Stomach (tissue), 9 donors: Measurements from ENCODE around the gene CHORDC1. TPM values are rescaled to one million over a fixed set of nuclear protein-coding genes. Genes with fewer than 3 reads are reported as not detected.

Experiments used
- DNase-seq, 2 donors: peaks; one replicate each; pipeline versions ENCODE4 v3.0.0 to v3.0.0-alpha.2; 2013 to 2019
- H3K27ac ChIP-seq, 5 donors: fragments of 200-600 bp in 4 of 5; sonication (generic) in 4 of 5; one replicate each; pipeline ENCODE4 v1.5.1; 2013 to 2019; ENCODE audit warnings: mild to moderate bottlenecking in 1 of 5, moderate library complexity in 1 of 5
- H3K27me3 ChIP-seq, 3 donors: fragments of 200-600 bp; sonication (generic); one replicate each; pipeline ENCODE4 v1.5.1; 2017 to 2019; ENCODE audit warnings: mixed run types in 1 of 3
- H3K36me3 ChIP-seq, 4 donors: fragments of 200-600 bp; sonication (generic); 1 replicate in 3 of 4; 2 replicates in 1 of 4; pipeline ENCODE4 v1.5.1; 2016 to 2019
- H3K4me1 ChIP-seq, 4 donors: fragments of 200-600 bp; sonication (generic); one replicate each; pipeline ENCODE4 v1.5.1; 2016 to 2019
- H3K4me3 ChIP-seq, 4 donors: fragments of 200-600 bp; sonication (generic) in 3 of 4; one replicate each; pipeline ENCODE4 v1.5.1; 2016 to 2019; ENCODE audit warnings: mild to moderate bottlenecking in 1 of 4
- H3K9me3 ChIP-seq, 4 donors: fragments of 200-600 bp; sonication (generic); one replicate each; pipeline ENCODE4 v1.5.1; 2016 to 2019
- EP300 ChIP-seq: sonication (generic); formaldehyde crosslinking; IDR thresholded peaks from one replicate; pipeline ENCODE4 v1.6.1; 2017; ENCODE audit warnings: antibody characterized with exemption
- POLR2A ChIP-seq, 4 donors: fragments of 450-650 bp; IDR thresholded peaks; one replicate each; pipeline ENCODE4 v1.6.1; 2016; ENCODE audit warnings: antibody characterized with exemption in 4 of 4, control low read depth in 2 of 4, mild to moderate bottlenecking in 1 of 4, moderate library complexity in 1 of 4
- POLR2AphosphoS5 ChIP-seq, 3 donors: sonication (generic); formaldehyde crosslinking; IDR thresholded peaks; one replicate each; pipeline ENCODE4 v1.6.1; 2016; ENCODE audit warnings: antibody characterized with exemption in 3 of 3
- WGBS, 5 donors: extraction: QIAGEN DNeasy Blood & Tissue Kit in 3 of 5; methylation state at CpG; one replicate each; pipeline versions ENCODE4 v1.1.5 to v1.1.7; 2013 to 2018; 5-methylcytosine and 5-hydroxymethylcytosine counted together
- intact Hi-C: fragments of 100-400 bp; cut with DNase I; formaldehyde crosslinking; loops from one replicate; pipeline ENCODE4 v1.15.1; 2023; ENCODE audit warnings: low total_unique reads
- polyA plus RNA-seq, 3 donors: library from polyadenylated mRNA; stranded (reverse); fragments of 200-250 nt; gene quantifications; one replicate each; pipeline ENCODE4 v1.2.3, GENCODE V29; 2013
- total RNA-seq, 5 donors: library from RNA; depleted of rRNA; stranded (reverse); fragments of >200 nt; gene quantifications; one replicate each; pipeline versions ENCODE4 v1.1.0 to v1.2.3, GENCODE V29; 2014 to 2016
- TF ChIP-seq, protein P1 (sequence below), 7 experiments: fragments of 450-650 bp in 4 of 7; fragments of 200-600 bp in 3 of 7; sonication (generic) in 3 of 7; IDR thresholded peaks; one replicate each; pipeline ENCODE4 v1.5.1; 2016 to 2019; ENCODE audit warnings: antibody characterized with exemption in 7 of 7, control low read depth in 2 of 7, mild to moderate bottlenecking in 1 of 7
- donor health status: healthy with polysubstance abuse.
- donor health status: Bipolar disorder and iron deficiency.
- donor health status: healthy.

CHORDC1 gene
- total and polyA plus RNA-seq, 8 donors = 14.4 to 102 (median 40.0) TPM

DNA sequence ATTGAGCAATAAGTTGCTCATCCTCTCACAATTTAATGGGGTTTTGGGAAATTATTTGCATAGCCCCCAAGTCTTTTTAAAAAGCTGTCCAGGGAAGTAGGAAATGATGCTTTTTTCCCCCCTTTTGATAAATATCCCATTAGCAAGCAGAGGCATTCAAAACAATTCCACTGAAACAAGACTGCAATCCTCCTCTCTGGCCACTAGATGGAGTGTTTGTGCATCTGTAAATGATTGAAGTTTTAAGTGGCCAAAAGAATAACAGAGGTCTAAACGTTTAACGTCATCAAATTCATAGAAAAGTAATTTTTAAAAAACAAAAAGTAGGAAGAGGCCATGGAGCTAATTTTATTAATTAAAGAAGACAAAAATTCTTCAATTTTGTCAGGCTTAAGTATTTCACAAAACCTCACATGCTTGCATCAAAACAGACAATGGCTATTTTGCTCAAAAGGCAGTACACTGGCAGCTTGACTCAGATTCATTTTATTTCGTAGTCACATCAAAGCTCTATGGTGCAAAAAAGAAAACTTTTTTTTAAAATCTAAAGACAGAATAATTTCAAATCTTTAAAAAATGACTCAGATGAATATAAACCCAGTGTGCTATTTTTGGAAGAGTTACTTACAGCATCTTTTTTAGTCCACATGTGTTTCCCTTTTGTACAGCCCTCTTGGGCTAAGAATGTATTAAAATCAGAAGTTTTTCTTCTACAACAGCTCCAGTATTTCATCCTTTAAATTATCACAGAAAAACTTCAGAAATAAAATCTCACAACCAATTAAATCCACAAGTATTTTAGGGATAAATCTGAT is 17.8 kb downstream of the CHORDC1 start:
- Histone ChIP-seq H3K36me3 (peaks cover 12 to 92% (median 80%) of the 10 kb centered on the region in 4 donors), H3K9me3 (no peaks in the 10 kb centered on the region), H3K4me3 (no peak overlapping the region), H3K4me1 (peaks cover 0 to 9% (median 0%) of the 10 kb centered on the region in 4 donors), H3K27ac (no peak overlapping the region), H3K27me3 (no peaks in the 10 kb centered on the region)
- 15 to 23% (median 23%) methylated on average over 3 of the region's 3 CpGs for WGBS, 5 donors
- TF ChIP-seq POLR2A (IDR thresholded peaks at IDR 0.05) = no peak
- TF ChIP-seq, protein P1, sequence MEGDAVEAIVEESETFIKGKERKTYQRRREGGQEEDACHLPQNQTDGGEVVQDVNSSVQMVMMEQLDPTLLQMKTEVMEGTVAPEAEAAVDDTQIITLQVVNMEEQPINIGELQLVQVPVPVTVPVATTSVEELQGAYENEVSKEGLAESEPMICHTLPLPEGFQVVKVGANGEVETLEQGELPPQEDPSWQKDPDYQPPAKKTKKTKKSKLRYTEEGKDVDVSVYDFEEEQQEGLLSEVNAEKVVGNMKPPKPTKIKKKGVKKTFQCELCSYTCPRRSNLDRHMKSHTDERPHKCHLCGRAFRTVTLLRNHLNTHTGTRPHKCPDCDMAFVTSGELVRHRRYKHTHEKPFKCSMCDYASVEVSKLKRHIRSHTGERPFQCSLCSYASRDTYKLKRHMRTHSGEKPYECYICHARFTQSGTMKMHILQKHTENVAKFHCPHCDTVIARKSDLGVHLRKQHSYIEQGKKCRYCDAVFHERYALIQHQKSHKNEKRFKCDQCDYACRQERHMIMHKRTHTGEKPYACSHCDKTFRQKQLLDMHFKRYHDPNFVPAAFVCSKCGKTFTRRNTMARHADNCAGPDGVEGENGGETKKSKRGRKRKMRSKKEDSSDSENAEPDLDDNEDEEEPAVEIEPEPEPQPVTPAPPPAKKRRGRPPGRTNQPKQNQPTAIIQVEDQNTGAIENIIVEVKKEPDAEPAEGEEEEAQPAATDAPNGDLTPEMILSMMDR (IDR thresholded peaks at IDR 0.05) = peak in 5 of 7 experiments; percentile 67 to 85 (median 82)
- TF ChIP-seq POLR2AphosphoS5 (IDR thresholded peaks at IDR 0.05) = no peak
- intact Hi-C loops = no loop called here
- peak in 1 of 2 donors; percentile 71 for DNase-seq

DNA sequence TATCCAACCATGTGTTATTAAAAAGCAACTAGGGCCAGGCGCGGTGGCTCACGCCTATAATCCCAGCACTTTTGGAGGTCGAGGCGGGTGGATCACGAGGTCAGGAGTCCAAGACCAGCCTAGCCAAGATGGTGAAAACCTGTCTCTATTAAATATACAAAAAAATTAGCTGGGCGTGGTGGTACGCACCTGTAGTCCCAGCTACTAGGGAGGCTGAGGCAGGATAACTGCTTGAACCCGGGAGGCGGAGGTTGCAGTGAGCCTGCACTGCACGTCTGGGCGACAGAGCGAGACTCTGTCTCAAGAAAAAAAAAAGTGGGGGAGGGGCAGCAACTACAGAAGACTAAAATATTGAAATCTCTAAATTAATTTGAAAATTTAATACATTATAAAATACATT is 18.4 kb downstream of the CHORDC1 start:
- no peak overlapping the region for H3K27ac ChIP-seq
- DNase-seq = no peak
- intact Hi-C loops = no loop called here
- H3K4me1 ChIP-seq = peaks cover 0 to 9% (median 0%) of the 10 kb centered on the region in 4 donors
- TF ChIP-seq, protein P1 (IDR thresholded peaks at IDR 0.05) = no peak
- TF ChIP-seq EP300 = no peak
- no peak for TF ChIP-seq POLR2A (IDR thresholded peaks at IDR 0.05)
- no peak for TF ChIP-seq POLR2AphosphoS5 (IDR thresholded peaks at IDR 0.05)
- WGBS, 5 donors = 88 to 97% (median 93%) methylated on average over 13 of the region's 13 CpGs
- peaks cover 12 to 88% (median 74%) of the 10 kb centered on the region in 4 donors for H3K36me3 ChIP-seq
- no peaks in the 10 kb centered on the region for H3K27me3 ChIP-seq
- no peaks in the 10 kb centered on the region for H3K9me3 ChIP-seq
- H3K4me3 ChIP-seq = no peak overlapping the region

DNA sequence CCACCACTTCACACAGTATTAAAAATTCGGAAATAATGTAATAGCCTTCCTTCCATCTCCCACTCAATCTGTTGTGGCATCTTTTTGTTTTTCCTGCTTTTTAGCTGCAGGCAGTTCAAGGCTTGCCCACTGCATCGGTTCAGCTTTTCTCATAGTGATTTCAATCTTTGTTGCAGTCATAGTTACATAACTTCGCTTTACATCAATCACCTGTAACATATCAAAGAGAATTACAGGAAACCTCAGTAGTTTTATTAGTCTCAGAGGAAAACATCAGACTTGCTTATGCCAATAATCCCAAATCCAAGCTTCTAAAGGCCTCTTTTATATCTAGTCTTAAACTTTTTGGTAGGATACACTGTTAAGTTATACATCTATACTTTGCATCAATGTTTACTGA is 20.5 kb downstream of the CHORDC1 start:
- WGBS, 5 donors = 72 to 88% (median 85%) methylated on average over 3 of the region's 3 CpGs
- H3K27me3 ChIP-seq = no peaks in the 10 kb centered on the region
- no peak for TF ChIP-seq POLR2AphosphoS5 (IDR thresholded peaks at IDR 0.05)
- no peak for TF ChIP-seq EP300
- TF ChIP-seq, protein P1 (IDR thresholded peaks at IDR 0.05) = no peak
- TF ChIP-seq POLR2A (IDR thresholded peaks at IDR 0.05) = no peak
- H3K27ac ChIP-seq = no peak overlapping the region
- DNase-seq = no peak
- intact Hi-C loops = no loop called here
- H3K36me3 ChIP-seq = peaks cover 12 to 82% (median 66%) of the 10 kb centered on the region in 4 donors
- H3K4me1 ChIP-seq = peaks cover 0 to 9% (median 0%) of the 10 kb centered on the region in 4 donors
- no peaks in the 10 kb centered on the region for H3K9me3 ChIP-seq
- H3K4me3 ChIP-seq = no peak overlapping the region

DNA sequence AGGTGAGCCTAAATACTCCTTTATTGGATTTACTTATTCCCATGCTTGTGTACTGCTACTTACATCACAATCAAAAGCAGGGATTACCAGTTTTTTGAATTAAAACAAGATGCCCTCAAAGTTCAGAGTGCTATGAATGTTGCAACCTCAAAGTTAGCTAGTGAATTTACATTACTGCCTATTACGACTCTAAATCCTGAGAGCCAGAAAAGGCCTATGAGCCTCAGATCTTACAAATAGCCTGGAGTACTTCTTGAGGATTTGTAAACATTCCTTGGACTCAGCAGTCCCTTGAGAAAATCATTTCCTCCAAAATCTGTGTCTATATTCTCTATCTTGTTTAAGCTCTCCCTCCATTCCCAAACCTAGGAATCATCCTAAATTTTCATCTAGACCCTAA is 25.5 kb downstream of the CHORDC1 start:
- 58 to 83% (median 79%) methylated on average over 1 of the region's 1 CpG for WGBS, 5 donors

More for the DNA sequence above, 25.5 kb downstream of the CHORDC1 start:
- intact Hi-C loops = no loop called here
- Histone ChIP-seq H3K4me1 (no peaks in the 10 kb centered on the region), H3K27me3 (no peaks in the 10 kb centered on the region), H3K36me3 (peaks cover 3 to 39% (median 31%) of the 10 kb centered on the region in 4 donors), H3K4me3 (no peak overlapping the region), H3K27ac (no peak overlapping the region), H3K9me3 (no peaks in the 10 kb centered on the region)
- DNase-seq = no peak
- TF ChIP-seq, protein P1 (IDR thresholded peaks at IDR 0.05) = no peak
- no peak for TF ChIP-seq POLR2A (IDR thresholded peaks at IDR 0.05)
- no peak for TF ChIP-seq POLR2AphosphoS5 (IDR thresholded peaks at IDR 0.05)
- no peak for TF ChIP-seq EP300
